GM12801 (cell line): ENCODE measurements around the gene PAMR1.

Source experiments
- TF ChIP-seq, protein P1 (sequence below): IDR thresholded peaks from one replicate; pipeline ENCODE4 v1.5.1; 2011; ENCODE audit warnings: control low read depth; ENCODE audit not compliant: insufficient read length; ENCODE audit errors: extremely low read depth

The PAMR1 gene

DNA sequence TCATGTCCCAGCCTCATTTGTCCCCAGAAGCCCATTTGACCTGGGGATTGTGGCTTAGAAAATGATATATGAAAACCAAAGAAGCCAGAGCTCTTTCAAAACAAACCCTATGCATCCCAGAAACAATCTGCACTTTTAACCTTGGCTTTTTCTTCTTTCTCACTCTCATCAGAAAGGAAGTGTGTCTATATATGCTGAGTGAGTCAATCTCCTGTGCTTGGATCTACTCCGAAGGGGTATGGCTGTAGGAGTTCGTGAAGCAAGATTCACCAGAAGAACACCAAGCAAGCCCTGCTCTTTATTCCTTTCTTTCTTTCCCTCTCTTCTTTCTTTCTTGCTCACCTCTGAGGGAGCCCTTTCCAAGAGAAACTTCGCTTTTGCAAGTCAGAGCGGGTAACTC, 636 bp downstream of the PAMR1 start:
- TF ChIP-seq, protein P1, sequence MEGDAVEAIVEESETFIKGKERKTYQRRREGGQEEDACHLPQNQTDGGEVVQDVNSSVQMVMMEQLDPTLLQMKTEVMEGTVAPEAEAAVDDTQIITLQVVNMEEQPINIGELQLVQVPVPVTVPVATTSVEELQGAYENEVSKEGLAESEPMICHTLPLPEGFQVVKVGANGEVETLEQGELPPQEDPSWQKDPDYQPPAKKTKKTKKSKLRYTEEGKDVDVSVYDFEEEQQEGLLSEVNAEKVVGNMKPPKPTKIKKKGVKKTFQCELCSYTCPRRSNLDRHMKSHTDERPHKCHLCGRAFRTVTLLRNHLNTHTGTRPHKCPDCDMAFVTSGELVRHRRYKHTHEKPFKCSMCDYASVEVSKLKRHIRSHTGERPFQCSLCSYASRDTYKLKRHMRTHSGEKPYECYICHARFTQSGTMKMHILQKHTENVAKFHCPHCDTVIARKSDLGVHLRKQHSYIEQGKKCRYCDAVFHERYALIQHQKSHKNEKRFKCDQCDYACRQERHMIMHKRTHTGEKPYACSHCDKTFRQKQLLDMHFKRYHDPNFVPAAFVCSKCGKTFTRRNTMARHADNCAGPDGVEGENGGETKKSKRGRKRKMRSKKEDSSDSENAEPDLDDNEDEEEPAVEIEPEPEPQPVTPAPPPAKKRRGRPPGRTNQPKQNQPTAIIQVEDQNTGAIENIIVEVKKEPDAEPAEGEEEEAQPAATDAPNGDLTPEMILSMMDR: no peak

DNA sequence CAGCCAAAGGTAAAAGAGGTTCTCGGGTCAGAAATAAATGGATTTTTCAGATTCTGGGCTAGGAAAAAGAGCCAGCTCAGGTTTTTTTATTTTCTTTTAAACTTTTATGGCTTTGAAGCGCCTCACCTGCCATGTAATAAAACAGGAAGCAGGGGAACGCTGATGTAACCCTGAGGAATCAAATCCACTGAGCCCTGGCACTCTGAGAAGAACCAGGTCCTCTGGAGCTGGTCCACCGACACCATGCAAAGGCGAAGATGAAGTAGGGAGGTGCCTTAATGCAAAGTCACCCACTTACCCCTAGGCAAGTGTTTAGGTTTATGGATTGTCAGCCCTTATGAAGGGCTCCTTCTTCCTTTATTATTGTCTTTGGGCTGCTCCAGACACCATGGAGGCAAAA, 1.6 kb downstream of the PAMR1 start:
- TF ChIP-seq, protein P1: no peak

DNA sequence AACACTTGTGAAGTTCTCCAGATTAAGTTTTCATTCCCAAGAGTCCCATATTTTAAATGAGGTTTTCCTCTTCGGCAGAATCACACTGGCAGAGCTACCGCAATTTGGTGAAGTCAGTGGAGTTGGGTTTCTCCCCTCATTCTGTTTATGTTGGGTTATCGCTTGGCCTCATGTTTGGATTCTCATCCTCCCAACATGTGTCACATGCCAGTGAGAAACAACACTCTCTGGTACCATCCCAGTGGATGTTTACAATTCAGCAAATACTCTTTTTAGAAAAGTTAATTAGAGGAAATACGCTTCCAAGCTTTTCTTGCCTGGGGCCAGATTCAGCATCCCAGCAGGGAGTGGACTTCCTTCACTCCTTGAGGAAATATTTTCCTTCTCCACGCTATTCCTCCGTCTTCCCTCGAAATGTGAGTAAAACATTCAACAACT, 2.1 kb downstream of the PAMR1 start:
- TF ChIP-seq, protein P1: no peak

DNA sequence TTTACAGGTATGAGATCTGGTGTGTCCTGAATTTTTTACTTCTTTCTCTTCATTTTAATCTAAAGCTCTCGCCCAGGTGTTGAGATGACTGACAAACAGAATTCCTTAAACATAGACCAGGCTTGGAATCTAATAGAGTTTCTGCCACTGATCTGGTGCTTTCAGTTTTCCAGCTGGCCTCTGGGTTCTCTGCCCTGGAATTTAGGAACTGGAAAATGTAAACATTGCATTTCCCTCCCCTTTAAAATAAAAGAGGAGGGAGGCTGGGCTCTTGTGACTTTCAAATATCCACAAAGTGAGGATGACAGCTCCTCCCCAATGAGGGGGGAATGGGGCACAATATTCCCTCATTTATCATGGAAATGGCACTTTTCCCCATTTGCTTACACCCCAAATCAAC, 5.0 kb downstream of the PAMR1 start:
- TF ChIP-seq, protein P1: no peak

DNA sequence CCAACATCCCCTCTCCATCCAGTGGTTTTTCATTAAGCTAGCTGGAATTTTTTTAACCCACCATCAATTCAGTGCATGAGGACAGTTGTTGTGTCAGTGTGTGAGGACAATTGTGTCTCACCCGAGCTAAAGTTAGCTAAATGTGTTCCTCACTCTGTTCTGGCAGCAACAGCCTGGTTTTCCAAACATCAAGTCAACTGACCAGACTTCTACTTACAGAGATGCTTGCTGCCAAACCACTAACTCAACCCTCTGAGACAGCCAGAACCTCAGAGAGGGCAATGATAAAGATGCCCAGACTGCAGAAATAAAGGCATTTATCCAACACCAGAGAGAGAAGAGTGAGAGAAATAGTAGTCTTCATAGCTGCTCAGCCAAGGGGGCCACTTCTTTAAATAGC, 6.7 kb downstream of the PAMR1 start:
- TF ChIP-seq, protein P1: no peak

DNA sequence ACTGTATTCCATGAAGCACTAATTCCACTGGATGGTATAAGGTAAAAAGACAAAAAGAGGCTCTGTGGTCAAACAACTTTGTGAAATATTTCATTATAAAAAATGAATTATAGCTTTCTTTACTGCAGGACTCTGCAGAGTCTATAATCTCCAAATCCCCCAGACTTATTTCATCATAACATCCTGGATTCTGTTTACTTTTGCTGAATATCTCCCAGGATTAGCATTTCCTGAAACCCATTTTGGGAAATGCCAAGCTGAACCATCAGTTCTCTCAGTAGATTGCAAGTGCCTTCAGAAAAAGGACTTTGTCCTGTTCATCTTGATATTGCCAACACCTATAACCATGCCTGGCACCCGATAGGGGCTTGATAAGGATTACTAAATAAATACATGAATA, 7.9 kb downstream of the PAMR1 start:
- TF ChIP-seq, protein P1: no peak

DNA sequence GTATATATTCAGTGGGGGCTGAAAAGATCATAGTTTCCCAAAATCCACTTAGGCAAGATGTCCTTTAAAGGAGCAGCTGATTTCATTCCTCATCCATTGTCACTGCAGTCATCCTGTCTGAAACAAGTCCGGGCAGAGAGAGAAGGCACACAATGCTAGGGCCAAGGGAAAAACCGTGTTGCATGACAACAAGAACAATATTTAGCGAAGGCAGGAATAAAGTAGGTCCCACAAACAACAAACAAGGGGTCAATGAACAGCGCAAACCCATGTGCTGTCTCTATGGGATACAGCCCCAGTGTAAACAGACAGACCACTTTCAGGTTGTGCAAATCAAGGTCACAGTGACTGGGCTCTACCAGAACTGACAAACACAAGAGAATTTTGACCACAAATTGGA, 9.0 kb downstream of the PAMR1 start:
- TF ChIP-seq, protein P1: no peak

DNA sequence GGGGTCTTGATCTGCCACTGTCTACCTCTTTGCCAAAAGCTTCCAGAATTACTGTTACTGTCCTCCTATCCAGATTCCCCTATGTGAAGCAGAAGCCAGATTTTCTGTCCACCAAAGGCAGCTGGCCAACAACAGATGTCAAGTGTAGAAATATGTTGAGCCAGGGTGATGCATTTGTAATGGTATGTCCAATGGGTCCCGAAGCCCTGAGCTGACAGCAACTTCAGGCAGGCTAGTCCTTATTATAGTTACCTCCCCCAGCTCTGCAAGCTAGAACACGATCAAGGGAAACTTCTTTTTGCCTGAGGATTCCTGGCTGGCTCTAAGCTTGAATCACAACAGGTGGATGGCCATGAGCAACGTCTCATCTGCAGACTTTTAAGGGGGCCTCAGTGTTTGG, 10.2 kb downstream of the PAMR1 start:
- TF ChIP-seq, protein P1: no peak
